ENCODE measurements around the gene CYP27B1.

GRCh38 chr12:57795354-57795753 is 28.5 kb upstream of the CYP27B1 start:
- TF ChIP-seq POLR2A (IDR thresholded peaks at IDR 0.05; ENCODE audit: low read depth, low read length) (no peak), EZH2 (IDR thresholded peaks at IDR 0.05; ENCODE audit: borderline replicate concordance, low read depth, low read length, severe bottlenecking) (no peak), POLR2AphosphoS5 (IDR thresholded peaks at IDR 0.05; ENCODE audit: insufficient read depth, low read depth, low read length) (no peak), CTCF (IDR thresholded peaks at IDR 0.05; ENCODE audit: extremely low read depth in 1 of 2, insufficient read depth in 1 of 2, low read depth in 1 of 2, low read length in 2 of 2) (no peak), FOS (IDR thresholded peaks at IDR 0.05; ENCODE audit: borderline replicate concordance, insufficient read depth, low read length) (no peak), MYC (IDR thresholded peaks at IDR 0.05; ENCODE audit: low read depth, low read length) (no peak), JUN (IDR thresholded peaks at IDR 0.05; ENCODE audit: borderline replicate concordance, insufficient read depth, insufficient read length, low read depth) (no peak)
- TF ChIP-seq, protein P1, sequence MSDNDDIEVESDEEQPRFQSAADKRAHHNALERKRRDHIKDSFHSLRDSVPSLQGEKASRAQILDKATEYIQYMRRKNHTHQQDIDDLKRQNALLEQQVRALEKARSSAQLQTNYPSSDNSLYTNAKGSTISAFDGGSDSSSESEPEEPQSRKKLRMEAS (IDR thresholded peaks at IDR 0.05; ENCODE audit: insufficient read depth, insufficient read length), result no peak

Measured in endothelial cell of umbilical vein (primary cell).